ENCODE measurements around the gene CD300LF. TPM values are rescaled to one million over a fixed set of nuclear protein-coding genes. Genes with fewer than 3 reads are reported as not detected.

Gene CD300LF
- total RNA-seq, 2 donors from 2014 or later = 2.3 TPM; not detected in 1

- TF ChIP-seq CTCF (IDR thresholded peaks at IDR 0.05) = no peak
- no peak overlapping the region for H3K27ac ChIP-seq
- no peaks in the 10 kb centered on the region for H3K36me3 ChIP-seq
- ATAC-seq (ENCODE audit: insufficient number of reproducible peaks, low FRiP score, low read depth) (no peak), DNase-seq (ENCODE audit: low spot score) (no peak)
- H3K27me3 ChIP-seq (replicated peaks; ENCODE audit: insufficient read depth) = no peaks in the 10 kb centered on the region
- no peak overlapping the region for H3K4me3 ChIP-seq
- no peaks in the 10 kb centered on the region for H3K4me1 ChIP-seq (ENCODE audit: control insufficient read depth in 1 of 2, low read depth in 2 of 2)
- H3K9me3 ChIP-seq = no peaks in the 10 kb centered on the region
Measured at GRCh38 chr17:74698069-74698468, 14.7 kb downstream of the CD300LF start.

- H3K4me3 ChIP-seq = no peak overlapping the region
- DNase-seq (ENCODE audit: low spot score) (no peak), ATAC-seq (ENCODE audit: insufficient number of reproducible peaks, low FRiP score, low read depth) (no peak)
- H3K27ac ChIP-seq = no peak overlapping the region
- H3K27me3 ChIP-seq (replicated peaks; ENCODE audit: insufficient read depth) = no peaks in the 10 kb centered on the region
- TF ChIP-seq CTCF (IDR thresholded peaks at IDR 0.05) = no peak
- no peaks in the 10 kb centered on the region for H3K36me3 ChIP-seq
- no peaks in the 10 kb centered on the region for H3K4me1 ChIP-seq (ENCODE audit: control insufficient read depth in 1 of 2, low read depth in 2 of 2)
- H3K9me3 ChIP-seq = no peaks in the 10 kb centered on the region
Measured at GRCh38 chr17:74697515-74697914, 15.2 kb downstream of the CD300LF start.

GRCh38 chr17:74695629-74696028, 17.1 kb downstream of the CD300LF start:
- Histone ChIP-seq H3K36me3 (no peaks in the 10 kb centered on the region), H3K4me1 (ENCODE audit: control insufficient read depth in 1 of 2, low read depth in 2 of 2) (no peaks in the 10 kb centered on the region), H3K27me3 (replicated peaks; ENCODE audit: insufficient read depth) (no peaks in the 10 kb centered on the region), H3K4me3 (no peak overlapping the region), H3K27ac (no peak overlapping the region), H3K9me3 (no peaks in the 10 kb centered on the region)
- TF ChIP-seq CTCF (IDR thresholded peaks at IDR 0.05) = no peak
- ATAC-seq (ENCODE audit: insufficient number of reproducible peaks, low FRiP score, low read depth) (no peak), DNase-seq (ENCODE audit: low spot score) (no peak)

- H3K4me1 ChIP-seq (ENCODE audit: control insufficient read depth in 1 of 2, low read depth in 2 of 2) = no peaks in the 10 kb centered on the region
- H3K36me3 ChIP-seq = no peaks in the 10 kb centered on the region
- H3K27me3 ChIP-seq (replicated peaks; ENCODE audit: insufficient read depth) = no peaks in the 10 kb centered on the region
- H3K4me3 ChIP-seq = no peak overlapping the region
- DNase-seq (ENCODE audit: low spot score) (no peak), ATAC-seq (ENCODE audit: insufficient number of reproducible peaks, low FRiP score, low read depth) (no peak)
- H3K9me3 ChIP-seq = no peaks in the 10 kb centered on the region
- no peak overlapping the region for H3K27ac ChIP-seq
- no peak for TF ChIP-seq CTCF (IDR thresholded peaks at IDR 0.05)
Measured at GRCh38 chr17:74694081-74694480, 18.6 kb downstream of the CD300LF start.

- TF ChIP-seq CTCF (IDR thresholded peaks at IDR 0.05) = no peak
Measured at GRCh38 chr17:74691151-74691550, 21.6 kb downstream of the CD300LF start.

More at GRCh38 chr17:74691151-74691550, 21.6 kb downstream of the CD300LF start:
- Histone ChIP-seq H3K27me3 (replicated peaks; ENCODE audit: insufficient read depth) (no peaks in the 10 kb centered on the region), H3K4me1 (ENCODE audit: control insufficient read depth in 1 of 2, low read depth in 2 of 2) (no peaks in the 10 kb centered on the region), H3K9me3 (no peaks in the 10 kb centered on the region), H3K27ac (no peak overlapping the region), H3K4me3 (no peak overlapping the region), H3K36me3 (no peaks in the 10 kb centered on the region)
- no peak for DNase-seq (ENCODE audit: low spot score)
- no peak for ATAC-seq (ENCODE audit: insufficient number of reproducible peaks, low FRiP score, low read depth)

Data from thoracic aorta (tissue), 2 donors.